Stimulated activated CD4-positive, alpha-beta T cell treated with anti-CD3 and anti-CD28 coated beads, TNF-alpha, amount 100 ng/mL, for 4 hours (primary cell): ENCODE measurements around the gene SLC2A6.

Source experiments
- DNase-seq, 3 experiments: peaks; one replicate each; pipeline ENCODE4 v3.0.0-alpha.2; 2020; ENCODE audit warnings: low read depth in 3 of 3

The SLC2A6 gene

GRCh38 chr9:133440874-133441273 is 38.0 kb downstream of the SLC2A6 start:
- no peak for DNase-seq

GRCh38 chr9:133439337-133439736 is 39.6 kb downstream of the SLC2A6 start:
- DNase-seq = no peak

GRCh38 chr9:133437753-133438531 is 41.0 kb downstream of the SLC2A6 start:
- DNase-seq = no peak

GRCh38 chr9:133436681-133437080 is 42.2 kb downstream of the SLC2A6 start:
- DNase-seq = no peak

- no peak for DNase-seq
Observed at GRCh38 chr9:133433351-133433843, 45.5 kb downstream of the SLC2A6 start.

- no peak for DNase-seq
Observed at GRCh38 chr9:133430244-133430643, 48.7 kb downstream of the SLC2A6 start.

GRCh38 chr9:133429641-133430161 is 49.2 kb downstream of the SLC2A6 start:
- peak in 1 of 3 experiments; percentile 22 for DNase-seq

GRCh38 chr9:133429214-133429613 is 49.7 kb downstream of the SLC2A6 start:
- DNase-seq = no peak

GRCh38 chr9:133428617-133429101 is 50.2 kb downstream of the SLC2A6 start:
- no peak for DNase-seq

- DNase-seq = no peak
Observed at GRCh38 chr9:133427658-133428348, 51.1 kb downstream of the SLC2A6 start.

- DNase-seq = no peak
Observed at GRCh38 chr9:133426011-133426410, 52.9 kb downstream of the SLC2A6 start.

- DNase-seq = no peak
Observed at GRCh38 chr9:133425049-133425632, 53.8 kb downstream of the SLC2A6 start.

- no peak for DNase-seq
Observed at GRCh38 chr9:133424187-133424586, 54.7 kb downstream of the SLC2A6 start.

GRCh38 chr9:133423216-133423615 is 55.7 kb downstream of the SLC2A6 start:
- no peak for DNase-seq

- DNase-seq = no peak
Observed at GRCh38 chr9:133421615-133422542, 57.0 kb downstream of the SLC2A6 start, which contains the start of gene ADAMTS13. Gene ADAMTS13, plus strand, starts transcription at chr9:133422367. Its CDS starts 77 bp downstream, at chr9:133422444.
